GM19351 (cell line): ENCODE data around the gene RANBP17.

ENCODE experiments used
- ATAC-seq: cut with Tn5 transposase; IDR thresholded peaks from one replicate; pipeline ENCODE4 v1.9.1; 2021; ENCODE audit warnings: mild to moderate bottlenecking, moderate library complexity; ENCODE audit not compliant: unreplicated experiment

Gene RANBP17

DNA sequence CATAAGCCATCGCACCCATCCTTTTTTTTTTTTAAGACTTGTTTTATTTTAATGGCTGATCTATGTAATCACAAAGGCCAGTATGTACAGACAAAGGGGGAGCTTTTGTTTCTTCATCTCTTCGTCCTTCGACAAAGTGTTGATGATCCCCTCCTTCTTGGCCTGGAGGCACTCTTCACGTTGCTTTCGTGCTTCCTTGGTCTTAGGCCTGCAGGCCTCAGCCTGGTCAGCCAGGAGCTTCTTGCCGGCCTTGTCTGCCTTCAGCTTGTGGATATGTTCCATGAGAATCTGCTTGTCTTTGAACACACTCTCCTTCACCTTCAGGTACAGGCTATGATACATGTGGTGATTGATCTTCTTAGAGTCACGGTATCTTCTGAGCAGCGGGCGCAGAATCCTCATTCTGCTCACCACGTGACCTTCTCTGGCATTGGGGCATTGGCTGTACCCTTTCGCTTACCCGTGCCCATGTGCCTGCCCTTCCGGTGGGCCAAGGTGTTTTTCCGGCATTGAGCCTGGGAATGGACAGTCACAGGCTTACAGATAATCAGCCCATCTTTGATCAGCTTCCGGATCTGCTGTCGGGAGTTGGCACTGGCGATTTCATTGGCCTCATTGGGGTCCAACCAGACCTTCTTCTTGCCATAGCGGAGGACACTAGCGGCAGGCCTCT, 483.3 kb downstream of the RANBP17 start:
- no peak for ATAC-seq
